ENCODE results near the gene TMEM63C.

The TMEM63C gene

DNA sequence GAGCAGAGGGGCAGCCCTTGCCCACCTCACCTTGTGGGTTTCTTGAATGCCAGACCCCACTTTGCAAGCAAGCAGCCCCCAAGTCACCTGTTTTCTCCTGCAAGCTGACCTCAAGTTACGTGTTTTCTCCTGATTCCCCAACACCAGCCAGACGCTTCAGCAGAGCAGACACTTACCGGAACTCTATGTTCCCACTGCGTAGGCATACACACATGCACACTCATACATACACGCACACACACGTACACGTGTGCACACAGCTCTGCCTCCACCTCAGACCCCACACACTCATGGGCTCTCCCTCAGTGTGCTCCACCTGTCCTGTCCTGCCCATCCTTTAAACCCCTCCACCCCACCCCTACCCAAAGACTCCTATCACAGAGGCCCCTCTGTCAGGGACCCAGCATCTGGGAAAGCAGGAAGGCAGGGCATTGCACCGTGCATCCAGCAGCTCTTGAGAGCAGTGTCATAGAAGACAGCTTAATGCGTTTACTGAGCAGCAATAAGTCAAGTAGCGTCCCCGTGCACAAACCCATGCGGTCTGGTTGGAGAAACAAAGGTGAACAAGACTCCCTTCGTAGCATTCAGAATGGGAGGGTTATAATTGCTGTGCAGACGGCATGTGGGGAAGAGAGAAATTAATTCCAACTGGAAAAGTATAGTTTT is 44.4 kb downstream of the TMEM63C start:
- Histone ChIP-seq H3K9me3 (ENCODE audit: control insufficient read depth, insufficient read depth, low read depth, low read length) (no peaks in the 10 kb centered on the region), H3K36me3 (ENCODE audit: control insufficient read depth in 2 of 2, insufficient read depth in 1 of 2, low read length in 2 of 2) (no peaks in the 10 kb centered on the region), H3K4me1 (ENCODE audit: control insufficient read depth, insufficient read depth, low read length) (no peaks in the 10 kb centered on the region), H3K4me3 (ENCODE audit: low read depth, low read length) (no peak overlapping the region), H3K27ac (ENCODE audit: extremely low read depth, low read depth, low read length) (no peak overlapping the region)
- TF ChIP-seq ZBTB7A (tag by site-specific recombination; IDR thresholded peaks at IDR 0.05; ENCODE audit: low read depth) (no peak), ZNF211 (tag by site-specific recombination; IDR thresholded peaks at IDR 0.05; ENCODE audit: low read depth) (no peak), ZNF221 (tag by site-specific recombination; IDR thresholded peaks at IDR 0.05; ENCODE audit: borderline replicate concordance) (no peak), RBAK (tag by site-specific recombination; IDR thresholded peaks at IDR 0.05) (no peak), ZNF23 (tag by site-specific recombination; IDR thresholded peaks at IDR 0.05; ENCODE audit: borderline replicate concordance) (no peak), FEZF1 (tag by site-specific recombination; IDR thresholded peaks at IDR 0.05) (no peak), ZNF121 (tag by site-specific recombination; IDR thresholded peaks at IDR 0.05) (no peak), CTCF (tag by site-specific recombination; IDR thresholded peaks at IDR 0.05) (no peak), ZFHX2 (tag by site-specific recombination; conservative IDR thresholded peaks at IDR 0.05) (no peak), PRDM4 (tag by site-specific recombination; IDR thresholded peaks at IDR 0.05) (no peak), ZNF302 (tag by site-specific recombination; IDR thresholded peaks at IDR 0.05; ENCODE audit: low read depth) (no peak), PRDM10 (tag by site-specific recombination; IDR thresholded peaks at IDR 0.05) (no peak), KLF7 (tag by site-specific recombination; IDR thresholded peaks at IDR 0.05; ENCODE audit: borderline replicate concordance) (no peak), ZNF514 (tag by site-specific recombination; IDR thresholded peaks at IDR 0.05) (no peak), SP3 (tag by site-specific recombination; IDR thresholded peaks at IDR 0.05) (no peak), HOXA7 (CRISPR knock-in tag; IDR thresholded peaks at IDR 0.05; ENCODE audit: borderline replicate concordance) (no peak), ZBTB49 (tag by site-specific recombination; IDR thresholded peaks at IDR 0.05; ENCODE audit: low read depth) (no peak), OVOL3 (tag by site-specific recombination; IDR thresholded peaks at IDR 0.05) (no peak), ZNF169 (tag by site-specific recombination; IDR thresholded peaks at IDR 0.05) (no peak)
- TF ChIP-seq, protein P1, sequence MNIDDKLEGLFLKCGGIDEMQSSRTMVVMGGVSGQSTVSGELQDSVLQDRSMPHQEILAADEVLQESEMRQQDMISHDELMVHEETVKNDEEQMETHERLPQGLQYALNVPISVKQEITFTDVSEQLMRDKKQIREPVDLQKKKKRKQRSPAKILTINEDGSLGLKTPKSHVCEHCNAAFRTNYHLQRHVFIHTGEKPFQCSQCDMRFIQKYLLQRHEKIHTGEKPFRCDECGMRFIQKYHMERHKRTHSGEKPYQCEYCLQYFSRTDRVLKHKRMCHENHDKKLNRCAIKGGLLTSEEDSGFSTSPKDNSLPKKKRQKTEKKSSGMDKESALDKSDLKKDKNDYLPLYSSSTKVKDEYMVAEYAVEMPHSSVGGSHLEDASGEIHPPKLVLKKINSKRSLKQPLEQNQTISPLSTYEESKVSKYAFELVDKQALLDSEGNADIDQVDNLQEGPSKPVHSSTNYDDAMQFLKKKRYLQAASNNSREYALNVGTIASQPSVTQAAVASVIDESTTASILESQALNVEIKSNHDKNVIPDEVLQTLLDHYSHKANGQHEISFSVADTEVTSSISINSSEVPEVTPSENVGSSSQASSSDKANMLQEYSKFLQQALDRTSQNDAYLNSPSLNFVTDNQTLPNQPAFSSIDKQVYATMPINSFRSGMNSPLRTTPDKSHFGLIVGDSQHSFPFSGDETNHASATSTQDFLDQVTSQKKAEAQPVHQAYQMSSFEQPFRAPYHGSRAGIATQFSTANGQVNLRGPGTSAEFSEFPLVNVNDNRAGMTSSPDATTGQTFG (tag by site-specific recombination; IDR thresholded peaks at IDR 0.05; ENCODE audit: borderline replicate concordance), result no peak
- ChIA-PET POLR2A (interaction anchor here (0.5 kb wide), 1 partner anchor 120 kb away, joined by 5 read pairs; no protein-coding TSS in a partner anchor), CTCF (interaction anchor here (0.9 to 2.1 kb wide), 2 partner anchors 13 to 75 kb away, joined by 3 to 8 read pairs; no protein-coding TSS in a partner anchor)
